ENCODE measurements around the gene FBXL16.
A peak's percentile ranks its signal among the peaks of the same experiment; 100 is the strongest.

The FBXL16 gene

DNA sequence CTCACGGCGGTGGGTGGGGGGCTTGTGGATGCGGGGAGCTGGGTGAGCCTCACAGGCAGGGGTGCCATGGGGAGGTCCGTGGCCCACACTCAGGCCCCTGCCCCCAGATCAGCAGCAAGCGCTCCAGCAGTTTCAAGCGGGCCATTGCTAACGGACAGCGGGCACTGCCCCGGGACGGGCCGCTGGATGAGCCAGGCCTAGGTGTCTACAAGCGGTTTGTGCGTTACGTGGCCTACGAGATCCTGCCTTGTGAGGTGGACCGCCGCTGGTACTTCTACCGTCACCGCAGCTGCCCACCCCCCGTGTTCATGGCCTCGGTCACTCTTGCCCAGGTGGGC lies 29.1 kb downstream of the FBXL16 start:
- DNase-seq = no peak

DNA sequence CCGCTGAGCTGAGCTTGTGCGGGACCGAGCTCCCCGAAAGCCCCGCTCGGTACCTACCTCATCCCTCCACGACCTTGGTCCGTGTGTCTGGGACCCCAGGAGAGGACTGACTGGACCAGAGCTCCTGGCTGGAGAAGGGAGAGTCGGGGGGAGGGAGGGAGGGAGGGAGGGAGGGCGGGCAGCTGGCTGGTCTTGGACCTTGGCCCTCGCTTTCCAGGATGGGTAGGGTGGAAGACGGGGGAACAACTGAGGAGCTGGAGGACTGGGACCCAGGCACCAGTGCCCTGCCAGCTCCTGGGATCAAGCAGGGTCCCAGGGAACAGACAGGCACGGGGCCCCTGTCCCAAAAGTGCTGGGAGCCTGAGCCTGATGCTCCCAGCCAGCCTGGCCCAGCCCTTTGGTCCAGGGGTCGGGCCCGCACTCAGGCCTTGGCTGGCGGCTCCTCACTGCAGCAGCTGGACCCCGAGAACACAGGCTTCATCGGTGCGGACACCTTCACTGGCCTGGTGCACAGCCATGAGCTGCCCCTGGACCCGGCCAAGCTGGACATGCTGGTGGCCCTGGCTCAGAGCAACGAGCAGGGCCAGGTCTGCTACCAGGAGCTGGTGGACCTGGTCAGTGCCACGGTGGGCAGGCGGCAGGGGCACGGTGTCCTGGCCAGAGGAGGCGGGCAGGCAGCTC lies 29.6 kb downstream of the FBXL16 start:
- DNase-seq = no peak

DNA sequence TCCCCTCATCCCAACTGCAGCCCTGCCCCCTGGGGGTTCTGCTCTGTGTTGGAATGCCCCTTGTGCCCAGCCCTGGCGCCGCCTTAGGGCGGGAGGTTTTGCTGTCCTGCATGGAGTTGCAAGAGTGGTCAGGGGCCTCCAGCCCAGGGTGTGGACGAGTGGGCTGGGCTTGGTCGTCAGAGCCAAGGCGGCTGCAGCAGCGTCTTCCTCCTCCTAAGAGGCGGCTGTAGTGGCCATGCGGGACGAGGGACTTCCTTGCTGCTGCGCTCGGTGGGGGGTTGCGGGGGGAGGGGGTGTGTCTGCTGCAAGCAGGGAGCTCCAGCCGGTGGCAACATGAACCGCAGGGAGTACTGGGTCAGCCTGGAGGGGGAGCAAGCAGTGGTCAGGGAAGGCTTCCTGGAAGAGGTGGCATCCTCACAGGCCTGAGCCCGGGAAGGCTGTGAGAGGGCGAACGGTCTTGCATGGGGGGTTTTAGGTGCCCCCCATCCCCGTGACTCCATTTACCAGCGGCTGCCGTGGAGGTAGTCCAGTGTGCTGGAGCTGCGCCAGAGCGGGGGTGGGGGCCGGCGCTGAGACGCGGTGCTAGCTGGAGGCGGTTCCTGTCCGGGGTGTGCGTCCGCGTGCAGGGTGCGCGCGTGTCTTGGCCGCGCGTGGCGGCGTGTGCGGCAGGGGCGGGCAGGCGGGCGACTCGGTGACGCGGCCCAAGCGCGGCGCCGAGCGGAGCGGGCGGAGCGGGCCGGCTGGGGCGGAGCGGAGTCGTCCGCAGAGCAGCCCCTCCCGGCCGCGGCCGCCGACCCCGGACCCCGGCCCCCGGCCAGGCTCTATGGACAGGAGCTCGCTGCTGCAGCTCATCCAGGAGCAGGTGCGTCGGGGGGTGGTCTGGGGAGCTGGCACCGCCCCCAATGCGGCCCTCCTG lies 30.4 kb downstream of the FBXL16 start, which contains the start of gene RHBDL1:
TSS of gene RHBDL1 (plus strand) at position 704 of the 916 bp plus-strand sequence. CDS start at position 824, 120 bp downstream.
- DNase-seq = peak; percentile 33 to 74 (median 53)

- DNase-seq = no peak
These were observed 31.3 kb downstream of the FBXL16 start for GRCh38 chr16:674214-674881.

GRCh38 chr16:673399-673991 lies 32.1 kb downstream of the FBXL16 start:
- no peak for DNase-seq

GRCh38 chr16:672851-673250 lies 32.8 kb downstream of the FBXL16 start:
- no peak for DNase-seq

DNA sequence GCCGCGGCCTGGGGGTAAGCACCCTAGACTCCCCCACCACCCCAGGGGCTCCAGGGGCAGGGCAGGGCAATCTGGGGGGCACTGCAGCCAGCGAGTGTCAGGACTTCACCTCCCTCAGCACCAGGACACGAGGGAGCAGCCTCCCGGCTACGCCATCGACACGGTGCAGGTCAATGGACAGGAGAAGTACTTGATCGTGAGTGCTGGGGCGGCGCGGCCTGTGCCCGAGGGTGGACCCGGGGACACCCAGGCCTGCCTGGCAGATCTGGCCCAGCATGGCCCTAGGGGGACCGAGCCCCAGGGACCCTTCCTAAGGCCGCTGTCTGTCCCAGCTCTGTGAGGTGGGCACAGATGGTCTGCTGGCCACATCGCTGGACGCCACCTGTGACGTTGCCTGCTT lies 33.2 kb downstream of the FBXL16 start:
- no peak for DNase-seq

- no peak for DNase-seq
These were observed 34.1 kb downstream of the FBXL16 start for GRCh38 chr16:671353-672131.

- DNase-seq = no peak
These were observed 34.9 kb downstream of the FBXL16 start for GRCh38 chr16:670485-671352.

- no peak for DNase-seq
These were observed 35.9 kb downstream of the FBXL16 start for GRCh38 chr16:669666-670065.

GRCh38 chr16:668519-669171 lies 37.0 kb downstream of the FBXL16 start:
- peak in 3 of 4 experiments; percentile 7 to 41 (median 19) for DNase-seq

- DNase-seq = peak; percentile 96 to 99 (median 98)
These were observed 37.7 kb downstream of the FBXL16 start, which contains the start of gene RHOT2 for GRCh38 chr16:667780-668518. TSS of gene RHOT2 (plus strand) at chr16:668132. CDS start at chr16:668200, 68 bp downstream.

DNA sequence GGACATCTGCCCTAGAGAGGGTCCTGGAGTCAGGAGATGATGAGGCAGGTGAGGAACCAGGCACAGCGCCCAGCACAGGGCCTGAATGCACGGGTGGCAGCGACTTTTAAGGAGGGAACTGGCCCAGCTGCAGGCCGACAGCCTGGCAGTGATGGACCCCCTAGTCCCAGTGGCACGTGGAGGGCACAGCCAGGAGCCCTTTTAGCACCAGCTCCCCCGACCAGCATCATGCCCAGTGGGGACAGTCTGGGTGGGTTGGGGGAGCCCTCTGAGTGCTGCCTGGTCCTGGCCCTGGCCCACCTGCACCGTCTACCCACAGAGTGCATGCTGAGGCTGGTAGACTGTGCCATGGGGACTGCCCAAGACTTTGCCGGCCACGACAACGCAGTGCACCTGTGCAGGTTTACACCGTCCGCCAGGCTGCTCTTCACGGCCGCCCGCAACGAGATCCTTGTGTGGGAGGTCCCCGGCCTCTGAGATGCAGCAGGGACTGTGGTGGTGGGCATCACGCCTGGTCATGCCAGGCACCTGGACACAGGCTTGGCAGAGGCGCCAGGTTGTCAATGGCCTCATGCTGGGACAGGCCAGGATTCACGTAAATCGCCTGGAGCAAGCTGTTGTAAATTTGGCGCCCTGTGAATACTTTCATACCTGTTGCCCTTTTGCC lies 38.4 kb downstream of the FBXL16 start:
- no peak for DNase-seq

DNA sequence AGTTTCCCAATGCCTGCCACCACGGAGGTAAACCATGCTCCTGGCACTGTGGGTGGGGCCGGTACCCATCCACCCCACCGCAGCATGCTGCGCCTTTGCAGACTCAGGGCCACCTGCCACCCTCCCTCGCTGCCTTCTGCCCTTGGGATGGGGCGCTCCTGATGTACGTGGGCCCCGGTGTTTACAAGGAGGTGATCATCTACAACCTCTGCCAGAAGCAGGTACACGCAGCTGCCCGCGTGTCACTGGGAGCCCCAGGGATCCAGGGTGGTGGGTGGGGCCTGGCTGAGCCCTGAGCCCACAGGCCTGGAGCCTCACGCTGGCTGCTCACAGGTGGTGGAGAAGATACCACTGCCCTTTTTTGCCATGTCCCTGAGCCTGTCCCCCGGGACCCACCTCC lies 39.0 kb downstream of the FBXL16 start:
- DNase-seq = no peak

- no peak for DNase-seq
These were observed 43.0 kb downstream of the FBXL16 start for GRCh38 chr16:662597-662996.

DNA sequence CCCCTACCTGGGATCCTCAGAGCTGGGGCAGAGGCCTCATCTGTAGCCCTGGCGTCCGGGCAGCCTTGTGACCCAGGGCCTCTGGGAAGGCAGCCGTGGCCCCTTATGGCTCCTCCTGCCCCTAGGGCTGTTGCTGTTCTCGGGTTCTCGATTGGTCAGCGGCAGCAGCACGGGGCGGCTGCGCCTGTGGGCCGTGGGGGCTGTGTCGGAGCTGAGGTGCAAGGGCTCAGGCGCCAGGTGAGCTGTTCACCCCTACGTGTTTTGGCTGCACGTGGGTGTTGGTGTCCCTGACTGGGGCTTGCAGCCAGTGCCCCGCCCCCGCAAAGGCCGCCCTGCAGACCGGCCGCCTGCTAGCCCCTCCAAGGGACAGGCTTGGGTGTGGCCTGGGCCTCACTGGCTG lies 43.5 kb downstream of the FBXL16 start:
- no peak for DNase-seq

DNA sequence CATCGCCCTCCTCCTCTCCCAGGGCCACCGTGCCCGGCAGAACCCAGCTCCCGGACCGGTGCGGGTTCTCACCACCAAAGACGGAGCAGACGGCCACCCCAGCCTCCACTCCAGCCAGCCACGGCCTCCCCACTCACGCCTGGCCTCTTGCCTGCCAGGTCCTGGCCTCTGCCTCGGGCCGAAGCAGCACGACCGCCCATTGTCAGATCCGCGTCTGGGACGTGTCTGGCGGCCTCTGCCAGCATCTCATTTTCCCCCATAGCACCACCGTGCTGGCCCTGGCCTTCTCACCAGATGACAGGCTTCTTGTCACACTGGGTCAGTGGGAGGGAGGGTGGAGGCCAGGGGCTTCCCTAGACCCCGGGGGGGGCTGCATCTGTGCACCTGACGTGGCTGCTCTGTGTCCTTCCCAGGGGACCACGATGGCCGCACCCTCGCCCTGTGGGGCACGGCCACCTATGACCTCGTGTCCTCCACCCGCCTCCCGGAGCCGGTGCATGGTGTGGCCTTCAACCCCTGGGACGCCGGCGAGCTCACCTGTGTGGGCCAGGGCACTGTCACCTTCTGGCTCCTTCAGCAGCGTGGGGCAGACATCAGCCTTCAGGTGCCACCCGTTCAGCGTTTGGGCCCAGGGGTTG lies 44.3 kb downstream of the FBXL16 start:
- no peak for DNase-seq

GRCh38 chr16:660459-661183 lies 45.0 kb downstream of the FBXL16 start:
- peak; percentile 92 to 97 (median 96) for DNase-seq
